ENCODE measurements around the gene TLCD1. TPM values are rescaled to one million over a fixed set of nuclear protein-coding genes. Genes with fewer than 3 reads are reported as not detected.

The TLCD1 gene
- total RNA-seq, 1 experiment from 2014 or later: 50.7 TPM

DNA sequence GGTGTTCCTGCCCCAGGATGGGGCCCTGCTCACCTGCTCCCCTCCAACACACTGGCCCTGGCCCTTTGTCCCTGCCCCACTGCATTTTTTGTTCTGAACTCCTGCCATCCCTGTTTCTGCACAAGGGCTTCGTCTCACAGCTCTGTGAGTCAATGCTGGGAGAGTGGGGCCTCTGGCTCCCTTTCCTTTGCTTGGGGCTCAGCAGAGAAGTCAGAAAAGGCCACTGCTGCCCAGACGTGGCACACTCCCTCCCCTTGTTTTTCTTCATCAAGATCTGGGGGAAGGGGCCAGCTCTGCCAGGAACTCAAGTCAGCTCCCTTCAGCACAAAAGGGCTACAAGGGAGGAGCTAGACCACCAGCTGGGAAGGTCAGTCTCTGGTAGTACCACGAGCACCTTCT lies 23.3 kb downstream of the TLCD1 start:
- no peak overlapping the region for H4K5ac ChIP-seq (ENCODE audit: insufficient read length, low read depth, low read length)
- no peak for DNase-seq
- peak overlapping the region in 2 of 3 experiments; percentile 91; a peak in 5 of 7 replicates for H3K27ac Mint-ChIP-seq
- H4K91ac ChIP-seq (ENCODE audit: insufficient read length, low read depth, low read length): no peak overlapping the region
- H3K56ac ChIP-seq (ENCODE audit: insufficient read length, low read depth, low read length): no peak overlapping the region
- H3K14ac ChIP-seq (ENCODE audit: insufficient read depth, low read length): no peak overlapping the region
- H2AFZ ChIP-seq (ENCODE audit: low read length): no peak overlapping the region
- H3K9ac ChIP-seq (ENCODE audit: extremely low read depth, insufficient read length, low read length): no peak overlapping the region
- no peak overlapping the region for H3T11ph ChIP-seq (ENCODE audit: low read length)
- no peak overlapping the region for H3K4ac ChIP-seq (ENCODE audit: low read depth, low read length)
- peak overlapping the region in 1 of 2 experiments; percentile 21; a peak in 1 of 5 replicates for H3K4me3 Mint-ChIP-seq
- no peak overlapping the region for H3K4me2 ChIP-seq (ENCODE audit: insufficient read depth, insufficient read length, low read length)
- no peak overlapping the region for H2BK20ac ChIP-seq (ENCODE audit: low read depth, low read length, poor library complexity, severe bottlenecking)
- no peak overlapping the region for H3K18ac ChIP-seq (ENCODE audit: insufficient read length, low read depth, low read length)
- WGBS (ENCODE audit: extremely low coverage, insufficient read length, low lambda C conversion rate): no CpG with 5 or more reads among the region's 3 CpGs
- H3K9me3 ChIP-seq (ENCODE audit: control insufficient read depth, low read depth, low read length): no peaks in the 10 kb centered on the region
- no peaks in the 10 kb centered on the region for H3K79me2 ChIP-seq (ENCODE audit: insufficient read depth, low read length)
- H3K36me3 Mint-ChIP-seq (ENCODE audit: insufficient read depth in 1 of 3, low read depth in 3 of 3): peaks cover 36 to 76% (median 65%) of the 10 kb centered on the region in 3 experiments; a peak in 6 of 7 replicates
- no peak overlapping the region for H2BK5ac ChIP-seq (ENCODE audit: insufficient read length, low read length)
- no peaks in the 10 kb centered on the region for H3K27me3 ChIP-seq (ENCODE audit: insufficient read depth, low read length)
- H3K27me3 Mint-ChIP-seq (ENCODE audit: low read depth): no peaks in the 10 kb centered on the region
- no peaks in the 10 kb centered on the region for H3K23me2 ChIP-seq (ENCODE audit: insufficient read length, low read depth, low read length, poor library complexity, severe bottlenecking)
- H3K23ac ChIP-seq (ENCODE audit: insufficient read length, low read depth, low read length): no peak overlapping the region
- H3K79me1 ChIP-seq (ENCODE audit: insufficient read depth, low read depth, low read length, poor library complexity, severe bottlenecking): no peaks in the 10 kb centered on the region
- no peak overlapping the region for H2BK15ac ChIP-seq (ENCODE audit: low read depth, low read length)
- no peak overlapping the region for H2BK120ac ChIP-seq (ENCODE audit: low read depth, low read length, poor library complexity, severe bottlenecking)
- H4K8ac ChIP-seq (replicated peaks; ENCODE audit: insufficient read length, low read depth, low read length): no peak overlapping the region
- no peaks in the 10 kb centered on the region for H3K9me3 Mint-ChIP-seq
- no peaks in the 10 kb centered on the region for H3K4me1 ChIP-seq (ENCODE audit: insufficient read depth, low read length)
- H2BK12ac ChIP-seq (ENCODE audit: insufficient read length, low read depth, low read length): no peak overlapping the region
- TF ChIP-seq CTCF (conservative IDR thresholded peaks at IDR 0.05): no peak
- peaks cover 33 to 37% of the 10 kb centered on the region in 2 experiments for H3K4me1 Mint-ChIP-seq
- no peak overlapping the region for H3K27ac ChIP-seq (ENCODE audit: insufficient read length, low read depth, low read length)
- peaks cover 4% of the 10 kb centered on the region for H4K20me1 ChIP-seq (ENCODE audit: control insufficient read depth, insufficient read depth, insufficient read length)
- H2AK5ac ChIP-seq (ENCODE audit: insufficient read length, low read length): no peak overlapping the region

Measured in H9 (cell line).